ENCODE data around the gene STK31.
A peak's percentile ranks its signal among the peaks of the same experiment; 100 is the strongest.

DNA sequence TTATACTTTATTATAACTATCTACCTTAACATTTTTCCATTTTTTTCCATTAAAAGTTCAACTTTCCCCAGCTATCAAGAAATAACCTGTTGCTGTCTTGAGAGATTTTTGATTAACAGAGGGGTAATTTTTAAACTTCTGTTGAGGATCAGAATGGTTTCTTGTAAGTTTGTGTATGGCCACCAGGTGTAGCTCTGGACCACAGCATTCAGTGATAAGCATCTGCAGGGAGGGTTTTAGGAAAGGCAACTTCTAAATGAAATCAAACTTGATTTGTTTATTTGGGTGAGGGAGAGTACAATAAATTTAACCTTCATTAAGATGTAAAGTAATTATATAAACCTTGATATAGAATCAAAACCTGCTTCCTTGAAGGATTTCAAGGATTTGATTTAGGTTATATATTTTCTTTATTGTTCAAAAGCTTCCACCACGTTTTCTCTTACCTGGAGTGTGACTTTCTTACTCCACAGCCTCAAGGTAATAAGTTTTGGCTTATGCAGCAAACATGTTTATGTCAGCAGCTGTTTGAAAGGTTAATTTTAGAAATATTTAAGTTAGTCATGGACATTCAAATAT lies 153.3 kb downstream of the STK31 start:
- peak; percentile 83 for TF ChIP-seq RAD21 (IDR thresholded peaks at IDR 0.05; ENCODE audit: low read depth)
- TF ChIP-seq, protein P1, sequence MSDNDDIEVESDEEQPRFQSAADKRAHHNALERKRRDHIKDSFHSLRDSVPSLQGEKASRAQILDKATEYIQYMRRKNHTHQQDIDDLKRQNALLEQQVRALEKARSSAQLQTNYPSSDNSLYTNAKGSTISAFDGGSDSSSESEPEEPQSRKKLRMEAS (IDR thresholded peaks at IDR 0.05): no peak
- TF ChIP-seq, protein P2, sequence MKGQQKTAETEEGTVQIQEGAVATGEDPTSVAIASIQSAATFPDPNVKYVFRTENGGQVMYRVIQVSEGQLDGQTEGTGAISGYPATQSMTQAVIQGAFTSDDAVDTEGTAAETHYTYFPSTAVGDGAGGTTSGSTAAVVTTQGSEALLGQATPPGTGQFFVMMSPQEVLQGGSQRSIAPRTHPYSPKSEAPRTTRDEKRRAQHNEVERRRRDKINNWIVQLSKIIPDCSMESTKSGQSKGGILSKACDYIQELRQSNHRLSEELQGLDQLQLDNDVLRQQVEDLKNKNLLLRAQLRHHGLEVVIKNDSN (IDR thresholded peaks at IDR 0.05): no peak
- no peak for TF ChIP-seq CEBPB (IDR thresholded peaks at IDR 0.05)
- TF ChIP-seq, protein P3, sequence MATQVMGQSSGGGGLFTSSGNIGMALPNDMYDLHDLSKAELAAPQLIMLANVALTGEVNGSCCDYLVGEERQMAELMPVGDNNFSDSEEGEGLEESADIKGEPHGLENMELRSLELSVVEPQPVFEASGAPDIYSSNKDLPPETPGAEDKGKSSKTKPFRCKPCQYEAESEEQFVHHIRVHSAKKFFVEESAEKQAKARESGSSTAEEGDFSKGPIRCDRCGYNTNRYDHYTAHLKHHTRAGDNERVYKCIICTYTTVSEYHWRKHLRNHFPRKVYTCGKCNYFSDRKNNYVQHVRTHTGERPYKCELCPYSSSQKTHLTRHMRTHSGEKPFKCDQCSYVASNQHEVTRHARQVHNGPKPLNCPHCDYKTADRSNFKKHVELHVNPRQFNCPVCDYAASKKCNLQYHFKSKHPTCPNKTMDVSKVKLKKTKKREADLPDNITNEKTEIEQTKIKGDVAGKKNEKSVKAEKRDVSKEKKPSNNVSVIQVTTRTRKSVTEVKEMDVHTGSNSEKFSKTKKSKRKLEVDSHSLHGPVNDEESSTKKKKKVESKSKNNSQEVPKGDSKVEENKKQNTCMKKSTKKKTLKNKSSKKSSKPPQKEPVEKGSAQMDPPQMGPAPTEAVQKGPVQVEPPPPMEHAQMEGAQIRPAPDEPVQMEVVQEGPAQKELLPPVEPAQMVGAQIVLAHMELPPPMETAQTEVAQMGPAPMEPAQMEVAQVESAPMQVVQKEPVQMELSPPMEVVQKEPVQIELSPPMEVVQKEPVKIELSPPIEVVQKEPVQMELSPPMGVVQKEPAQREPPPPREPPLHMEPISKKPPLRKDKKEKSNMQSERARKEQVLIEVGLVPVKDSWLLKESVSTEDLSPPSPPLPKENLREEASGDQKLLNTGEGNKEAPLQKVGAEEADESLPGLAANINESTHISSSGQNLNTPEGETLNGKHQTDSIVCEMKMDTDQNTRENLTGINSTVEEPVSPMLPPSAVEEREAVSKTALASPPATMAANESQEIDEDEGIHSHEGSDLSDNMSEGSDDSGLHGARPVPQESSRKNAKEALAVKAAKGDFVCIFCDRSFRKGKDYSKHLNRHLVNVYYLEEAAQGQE (IDR thresholded peaks at IDR 0.05; ENCODE audit: low read depth): no peak
- no peak for TF ChIP-seq NFIC (IDR thresholded peaks at IDR 0.05)
- TF ChIP-seq TEAD4 (IDR thresholded peaks at IDR 0.05): no peak
- TF ChIP-seq CREB1 (IDR thresholded peaks at IDR 0.05; ENCODE audit: low read depth): no peak

Measured in Ishikawa (cell line).